H9 (cell line): Measurements from ENCODE around the gene CPA4. TPM values are rescaled to one million over a fixed set of nuclear protein-coding genes. Genes with fewer than 3 reads are reported as not detected.

ENCODE experiments used
- DNase-seq: peaks from one replicate; pipeline ENCODE4 v3.0.0-alpha.2; 2017
- H2AFZ ChIP-seq: one replicate; pipeline ENCODE4 v1.6.1; 2013; ENCODE audit warnings: mild to moderate bottlenecking, low read length, control low read depth, moderate library complexity
- H2AK5ac ChIP-seq: 2 replicates; pipeline ENCODE4 v1.6.1; 2013; ENCODE audit warnings: low read length, control low read depth, mixed read lengths; ENCODE audit not compliant: insufficient read length
- H2BK120ac ChIP-seq: one replicate; pipeline ENCODE4 v1.6.1; 2013; ENCODE audit warnings: low read depth, mild to moderate bottlenecking, low read length, control low read depth, inconsistent platforms; ENCODE audit not compliant: poor library complexity, severe bottlenecking
- H2BK12ac ChIP-seq: 2 replicates; pipeline ENCODE4 v1.6.1; 2013; ENCODE audit warnings: low read length, control low read depth, mixed read lengths, low read depth; ENCODE audit not compliant: insufficient read length
- H2BK15ac ChIP-seq: 2 replicates; pipeline ENCODE4 v1.6.1; 2013; ENCODE audit warnings: low read depth, low read length, control low read depth
- H2BK20ac ChIP-seq: one replicate; pipeline ENCODE4 v1.6.1; 2013; ENCODE audit warnings: low read depth, mild to moderate bottlenecking, low read length, control low read depth, inconsistent platforms; ENCODE audit not compliant: poor library complexity, severe bottlenecking
- H2BK5ac ChIP-seq: 2 replicates; pipeline ENCODE4 v1.6.1; 2013; ENCODE audit warnings: low read length, control low read depth, mixed read lengths; ENCODE audit not compliant: insufficient read length
- H3K14ac ChIP-seq: 2 replicates; pipeline ENCODE4 v1.6.1; 2013; ENCODE audit warnings: low read length, control low read depth; ENCODE audit not compliant: insufficient read depth
- H3K18ac ChIP-seq: 2 replicates; pipeline ENCODE4 v1.6.1; 2013; ENCODE audit warnings: low read depth, mild to moderate bottlenecking, mixed read lengths, low read length, control low read depth; ENCODE audit not compliant: insufficient read length
- H3K23ac ChIP-seq: 2 replicates; pipeline ENCODE4 v1.6.1; 2013; ENCODE audit warnings: low read length, control low read depth, mixed read lengths, low read depth; ENCODE audit not compliant: insufficient read length
- H3K23me2 ChIP-seq: 2 replicates; pipeline ENCODE4 v1.6.1; 2013; ENCODE audit warnings: low read depth, mild to moderate bottlenecking, mixed read lengths, low read length, control low read depth; ENCODE audit not compliant: insufficient read length, poor library complexity, severe bottlenecking
- H3K27ac ChIP-seq: 2 replicates; pipeline ENCODE4 v1.5.1; 2013; ENCODE audit warnings: low read length, control low read depth, mixed read lengths, low read depth; ENCODE audit not compliant: insufficient read length
- H3K27me3 ChIP-seq: 2 replicates; pipeline ENCODE4 v1.6.1; 2013; ENCODE audit warnings: low read length, control low read depth, inconsistent platforms; ENCODE audit not compliant: insufficient read depth
- H3K4ac ChIP-seq: 2 replicates; pipeline ENCODE4 v1.6.1; 2013; ENCODE audit warnings: low read depth, mild to moderate bottlenecking, control low read depth, inconsistent platforms, low read length, moderate library complexity
- H3K4me1 ChIP-seq: 2 replicates; pipeline ENCODE4 v1.6.1; 2013; ENCODE audit warnings: low read length, control low read depth, inconsistent platforms; ENCODE audit not compliant: insufficient read depth
- H3K4me2 ChIP-seq: 2 replicates; pipeline ENCODE4 v1.6.1; 2013; ENCODE audit warnings: low read length, control low read depth, mixed read lengths; ENCODE audit not compliant: insufficient read length, insufficient read depth
- H3K56ac ChIP-seq: 2 replicates; pipeline ENCODE4 v1.6.1; 2013; ENCODE audit warnings: low read depth, mild to moderate bottlenecking, mixed read lengths, low read length, control low read depth; ENCODE audit not compliant: insufficient read length
- H3K79me1 ChIP-seq: 2 replicates; pipeline ENCODE4 v1.6.1; 2013; ENCODE audit warnings: low read depth, mild to moderate bottlenecking, moderate library complexity, low read length, control low read depth, inconsistent platforms; ENCODE audit not compliant: insufficient read depth, poor library complexity, severe bottlenecking
- H3K79me2 ChIP-seq: 2 replicates; pipeline ENCODE4 v1.6.1; 2013; ENCODE audit warnings: low read length, control low read depth, inconsistent platforms; ENCODE audit not compliant: insufficient read depth
- H3K9ac ChIP-seq: 2 replicates; pipeline ENCODE4 v1.6.1; 2013; ENCODE audit warnings: low read length, control low read depth, mixed read lengths; ENCODE audit not compliant: insufficient read length; ENCODE audit errors: extremely low read depth
- H3K9me3 ChIP-seq: one replicate; pipeline ENCODE4 v1.6.1; 2013; ENCODE audit warnings: low read depth, low read length, inconsistent platforms; ENCODE audit not compliant: control insufficient read depth
- H3T11ph ChIP-seq: one replicate; pipeline ENCODE4 v1.6.1; 2013; ENCODE audit warnings: mild to moderate bottlenecking, low read length, control low read depth, inconsistent platforms
- H4K20me1 ChIP-seq: one replicate; pipeline ENCODE4 v1.6.1; 2013; ENCODE audit not compliant: control insufficient read depth, insufficient read length, insufficient read depth
- H4K5ac ChIP-seq: 2 replicates; pipeline ENCODE4 v1.6.1; 2013; ENCODE audit warnings: low read depth, mild to moderate bottlenecking, mixed read lengths, low read length, control low read depth; ENCODE audit not compliant: insufficient read length
- H4K8ac ChIP-seq: replicated peaks from 2 replicates; pipeline ENCODE4 v1.6.1; 2013; ENCODE audit warnings: low read length, control low read depth, mixed read lengths, low read depth; ENCODE audit not compliant: insufficient read length
- H4K91ac ChIP-seq: 2 replicates; pipeline ENCODE4 v1.6.1; 2013; ENCODE audit warnings: low read depth, mild to moderate bottlenecking, moderate library complexity, mixed read lengths, low read length, control low read depth; ENCODE audit not compliant: insufficient read length
- H3K27ac Mint-ChIP-seq, 3 experiments: 2 replicates in 2 of 3; 3 replicates in 1 of 3; pipeline ENCODE4 v1.8.0; 2020 to 2021; ENCODE audit warnings: mixed read lengths in 3 of 3, mild to moderate bottlenecking in 1 of 3, moderate library complexity in 1 of 3
- H3K27me3 Mint-ChIP-seq: 2 replicates; pipeline ENCODE4 v1.8.0; 2021; ENCODE audit warnings: low read depth, mild to moderate bottlenecking, moderate library complexity, mixed read lengths
- H3K36me3 Mint-ChIP-seq, 3 experiments: 2 replicates in 2 of 3; 3 replicates in 1 of 3; pipeline ENCODE4 v1.8.0; 2020 to 2021; ENCODE audit warnings: low read depth in 3 of 3, mixed read lengths in 3 of 3; ENCODE audit not compliant: insufficient read depth in 1 of 3
- H3K4me1 Mint-ChIP-seq, 2 experiments: 2 replicates each; pipeline ENCODE4 v1.8.0; 2020; ENCODE audit warnings: mixed read lengths in 2 of 2
- H3K4me3 Mint-ChIP-seq, 2 experiments: 2 replicates in 1 of 2; 3 replicates in 1 of 2; pipeline ENCODE4 v1.8.0; 2020 to 2021; ENCODE audit warnings: mild to moderate bottlenecking in 2 of 2, mixed read lengths in 2 of 2, moderate library complexity in 1 of 2
- H3K9me3 Mint-ChIP-seq, 2 experiments: 2 replicates in 1 of 2; 3 replicates in 1 of 2; pipeline ENCODE4 v1.8.0; 2020; ENCODE audit warnings: mild to moderate bottlenecking in 2 of 2, mixed read lengths in 2 of 2, moderate library complexity in 1 of 2
- WGBS: extraction: QIAGEN DNeasy Blood & Tissue Kit; methylation state at CpG from one replicate; pipeline ENCODE4 v1.1.7; 2013; ENCODE audit warnings: missing lambda C conversion rate, low lambda C conversion rate, mixed read lengths; ENCODE audit not compliant: insufficient read length; ENCODE audit errors: extremely low coverage; 5-methylcytosine and 5-hydroxymethylcytosine counted together
- total RNA-seq: library from RNA; stranded (reverse); gene quantifications from 2 replicates; pipeline ENCODE4 v1.2.1, GENCODE V29; 2021
- TF ChIP-seq, protein P1 (sequence below): fragments of 200-600 bp; sonication (generic); conservative IDR thresholded peaks from 3 replicates; pipeline ENCODE4 v1.8.0; 2021; ENCODE audit warnings: antibody characterized with exemption, mild to moderate bottlenecking

The CPA4 gene
- total RNA-seq, 1 experiment from 2014 or later, result not detected

GRCh38 chr7:130345136-130345535 is 52.2 kb downstream of the CPA4 start:
- H3K4me3 Mint-ChIP-seq, result no peak overlapping the region; a peak in 1 of 5 replicates
- no peaks in the 10 kb centered on the region for H3K36me3 Mint-ChIP-seq
- H2BK120ac ChIP-seq, result no peak overlapping the region
- H3K4me1 Mint-ChIP-seq, result peaks cover 23 to 28% of the 10 kb centered on the region in 2 experiments
- H3K4ac ChIP-seq, result no peak overlapping the region
- no peak overlapping the region for H3K27ac ChIP-seq
- no peaks in the 10 kb centered on the region for H3K9me3 ChIP-seq
- H3K79me1 ChIP-seq, result no peaks in the 10 kb centered on the region
- H3K56ac ChIP-seq, result no peak overlapping the region
- H2BK12ac ChIP-seq, result no peak overlapping the region
- no peak for DNase-seq
- no peak overlapping the region for H2AK5ac ChIP-seq
- no peaks in the 10 kb centered on the region for H3K79me2 ChIP-seq
- H3K14ac ChIP-seq, result no peak overlapping the region
- peaks cover 5% of the 10 kb centered on the region for H3K27me3 Mint-ChIP-seq
- H3K27ac Mint-ChIP-seq, result peak overlapping the region in 2 of 3 experiments; percentile 59 to 62; a peak in 3 of 7 replicates
- peaks cover 7% of the 10 kb centered on the region for H3K4me1 ChIP-seq
- no peak overlapping the region for H4K5ac ChIP-seq
- no peak overlapping the region for H2BK5ac ChIP-seq
- no peak overlapping the region for H3K9ac ChIP-seq
- H3K4me2 ChIP-seq, result peak overlapping the region; percentile 10
- no peak overlapping the region for H3K23ac ChIP-seq
- no peak overlapping the region for H3T11ph ChIP-seq
- no peak overlapping the region for H2BK20ac ChIP-seq
- H4K20me1 ChIP-seq, result no peaks in the 10 kb centered on the region
- no peak overlapping the region for H4K8ac ChIP-seq
- no peaks in the 10 kb centered on the region for H3K27me3 ChIP-seq
- TF ChIP-seq, protein P1, sequence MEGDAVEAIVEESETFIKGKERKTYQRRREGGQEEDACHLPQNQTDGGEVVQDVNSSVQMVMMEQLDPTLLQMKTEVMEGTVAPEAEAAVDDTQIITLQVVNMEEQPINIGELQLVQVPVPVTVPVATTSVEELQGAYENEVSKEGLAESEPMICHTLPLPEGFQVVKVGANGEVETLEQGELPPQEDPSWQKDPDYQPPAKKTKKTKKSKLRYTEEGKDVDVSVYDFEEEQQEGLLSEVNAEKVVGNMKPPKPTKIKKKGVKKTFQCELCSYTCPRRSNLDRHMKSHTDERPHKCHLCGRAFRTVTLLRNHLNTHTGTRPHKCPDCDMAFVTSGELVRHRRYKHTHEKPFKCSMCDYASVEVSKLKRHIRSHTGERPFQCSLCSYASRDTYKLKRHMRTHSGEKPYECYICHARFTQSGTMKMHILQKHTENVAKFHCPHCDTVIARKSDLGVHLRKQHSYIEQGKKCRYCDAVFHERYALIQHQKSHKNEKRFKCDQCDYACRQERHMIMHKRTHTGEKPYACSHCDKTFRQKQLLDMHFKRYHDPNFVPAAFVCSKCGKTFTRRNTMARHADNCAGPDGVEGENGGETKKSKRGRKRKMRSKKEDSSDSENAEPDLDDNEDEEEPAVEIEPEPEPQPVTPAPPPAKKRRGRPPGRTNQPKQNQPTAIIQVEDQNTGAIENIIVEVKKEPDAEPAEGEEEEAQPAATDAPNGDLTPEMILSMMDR, result no peak
- no peak overlapping the region for H2AFZ ChIP-seq
- H3K23me2 ChIP-seq, result no peaks in the 10 kb centered on the region
- no peak overlapping the region for H3K18ac ChIP-seq
- H2BK15ac ChIP-seq, result no peak overlapping the region
- no CpG with 5 or more reads among the region's 8 CpGs for WGBS
- no peaks in the 10 kb centered on the region; a peak in 1 of 5 replicates for H3K9me3 Mint-ChIP-seq
- H4K91ac ChIP-seq, result no peak overlapping the region
